ENCODE results near the gene TBC1D12.
"Not testable (repeated sequence)": the region's sequence is repeated elsewhere in the genome, so short reads cannot be mapped to it uniquely, and the experiment has no call there.

Gene TBC1D12

DNA sequence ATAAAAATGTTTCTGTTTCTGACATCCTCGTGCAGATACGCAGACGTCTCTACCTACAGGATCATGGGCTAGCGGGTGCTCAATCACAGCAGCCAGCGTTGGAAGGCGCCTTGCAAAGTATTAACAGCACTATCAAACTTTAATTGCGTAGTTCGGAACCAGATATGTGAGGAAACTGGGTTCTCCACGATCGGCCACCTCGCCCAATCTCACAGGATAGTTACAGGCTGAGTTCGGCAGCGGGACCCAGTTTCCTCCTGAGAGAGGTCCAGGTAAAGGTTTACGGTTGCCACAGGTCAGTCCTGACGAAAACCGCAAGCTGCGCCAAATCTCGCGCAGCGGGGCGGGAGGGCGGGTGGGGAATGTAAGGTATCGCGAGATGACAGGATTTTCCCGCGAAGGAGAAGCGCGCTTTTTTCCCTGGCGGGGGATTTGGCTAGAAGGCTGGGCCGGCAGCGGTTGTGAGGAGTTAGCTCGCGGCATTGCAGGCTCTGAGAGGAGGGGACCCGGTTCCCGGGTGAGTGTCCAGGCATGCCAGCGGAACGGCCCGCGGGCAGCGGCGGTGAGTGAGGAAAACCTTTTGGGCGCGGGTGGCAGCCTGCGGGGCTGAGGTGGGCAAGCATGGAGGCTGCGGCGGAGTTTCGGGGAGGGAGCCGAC, 143.2 kb downstream of the TBC1D12 start, which contains the start of gene HELLS:
HELLS (plus strand) TSS at position 398 of the 658 bp plus-strand sequence; CDS start at position 532, 134 bp downstream.
- DNase-seq (ENCODE audit: low read depth in 2 of 2), result peak; percentile 29 to 47

DNA sequence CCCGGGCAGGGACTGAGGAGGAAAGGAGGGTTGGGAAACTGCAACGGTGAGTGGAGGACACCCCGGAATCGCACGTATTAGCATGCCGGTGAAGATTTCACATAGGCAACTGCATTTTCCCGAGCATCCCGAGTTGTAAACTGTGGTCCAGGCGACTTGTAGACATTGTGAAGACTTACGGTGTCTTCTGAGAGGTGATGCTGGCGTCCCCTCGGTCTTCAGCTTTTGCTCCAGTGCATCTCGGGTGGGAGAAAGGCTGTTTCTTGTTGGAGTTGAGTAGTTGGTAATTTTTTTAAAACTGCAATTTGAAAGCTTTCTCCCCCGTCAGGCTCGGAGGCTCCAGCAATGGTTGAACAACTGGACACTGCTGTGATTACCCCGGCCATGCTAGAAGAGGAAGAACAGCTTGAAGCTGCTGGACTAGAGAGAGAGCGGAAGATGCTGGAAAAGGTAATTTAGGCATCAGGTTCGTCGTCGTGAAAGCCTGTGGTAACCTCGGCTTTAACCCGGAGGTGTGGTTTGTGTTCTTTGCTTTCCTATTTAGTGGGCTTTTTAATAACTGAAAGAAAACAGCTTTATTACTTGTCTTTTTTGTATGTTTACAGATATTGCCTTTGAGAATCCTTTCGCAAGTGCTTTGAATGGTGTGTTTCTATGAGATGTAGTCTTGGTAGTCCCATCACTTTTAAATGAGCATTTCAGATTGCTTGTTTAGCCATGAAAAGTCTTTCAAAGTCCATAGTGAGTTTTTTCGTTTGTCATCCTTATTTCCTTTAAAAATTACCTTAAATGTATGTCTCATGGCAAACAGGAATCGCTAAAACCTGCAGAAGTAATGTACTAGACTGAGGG, 143.9 kb downstream of the TBC1D12 start:
- no peak for DNase-seq (ENCODE audit: low read depth in 2 of 2)

DNA sequence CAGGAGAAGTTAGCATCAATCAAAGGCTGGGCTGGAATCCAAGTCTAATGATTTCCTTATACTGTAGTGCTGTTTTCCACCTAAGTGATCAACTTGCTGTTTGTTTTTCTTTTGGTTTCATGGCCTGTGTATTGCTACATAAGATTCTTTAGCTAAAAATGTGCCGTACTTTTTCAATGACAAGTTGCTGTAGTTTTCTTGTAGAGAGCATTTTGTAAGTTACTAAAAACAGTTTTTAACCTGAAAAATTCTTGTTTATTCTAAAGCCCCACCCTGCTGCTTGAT, 144.5 kb downstream of the TBC1D12 start:
- no peak for DNase-seq (ENCODE audit: low read depth in 2 of 2)

DNA sequence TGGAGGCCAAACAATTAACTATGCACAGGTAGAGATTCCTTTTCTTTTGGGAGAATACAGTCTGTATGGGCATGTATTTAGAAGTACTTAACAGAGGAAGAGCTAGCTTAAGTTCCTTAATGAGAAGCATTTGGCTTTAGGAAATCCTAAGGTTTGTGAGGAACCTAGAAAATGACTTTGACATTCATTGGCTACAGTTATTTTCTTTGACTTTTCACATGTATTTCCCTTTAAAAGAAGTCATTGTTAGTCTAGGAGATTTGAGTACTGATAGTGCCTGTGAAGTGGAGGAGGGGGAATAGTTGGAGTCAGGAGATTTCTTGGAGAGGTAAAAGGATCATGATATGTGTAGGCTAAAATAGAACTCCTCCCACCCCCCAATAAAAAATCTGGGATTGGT, 146.9 kb downstream of the TBC1D12 start:
- DNase-seq (ENCODE audit: low read depth in 2 of 2), result no peak

DNA sequence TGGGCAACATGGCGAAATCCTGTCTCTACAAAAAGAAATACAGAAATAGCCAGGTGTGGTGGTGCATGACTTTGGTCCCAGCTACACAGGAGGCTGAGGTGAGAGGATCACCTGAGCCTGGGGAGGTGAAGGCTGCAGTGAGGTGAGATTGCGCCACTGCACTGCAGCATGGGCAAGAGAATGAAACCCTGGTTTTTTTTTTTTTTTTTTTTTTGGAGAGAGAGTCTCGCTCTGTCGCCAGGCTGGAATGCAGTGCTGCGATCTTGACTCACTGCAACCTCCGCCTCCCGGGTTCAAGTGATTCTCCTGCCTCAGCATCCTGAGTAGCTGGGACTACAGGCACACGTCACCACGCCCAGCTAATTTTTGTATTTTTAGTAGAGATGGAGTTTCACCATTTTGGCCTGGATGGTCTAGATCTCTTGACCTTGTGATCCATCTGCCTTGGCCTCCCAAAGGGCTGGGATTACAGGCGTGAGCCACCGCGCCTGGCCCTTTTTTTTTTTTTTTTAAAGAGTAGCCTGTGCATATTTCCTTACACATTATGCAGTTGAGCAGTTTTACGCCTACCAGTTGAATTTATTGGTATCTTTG, 165.5 kb downstream of the TBC1D12 start:
- DNase-seq (ENCODE audit: low read depth in 2 of 2), result not testable (repeated sequence)

DNA sequence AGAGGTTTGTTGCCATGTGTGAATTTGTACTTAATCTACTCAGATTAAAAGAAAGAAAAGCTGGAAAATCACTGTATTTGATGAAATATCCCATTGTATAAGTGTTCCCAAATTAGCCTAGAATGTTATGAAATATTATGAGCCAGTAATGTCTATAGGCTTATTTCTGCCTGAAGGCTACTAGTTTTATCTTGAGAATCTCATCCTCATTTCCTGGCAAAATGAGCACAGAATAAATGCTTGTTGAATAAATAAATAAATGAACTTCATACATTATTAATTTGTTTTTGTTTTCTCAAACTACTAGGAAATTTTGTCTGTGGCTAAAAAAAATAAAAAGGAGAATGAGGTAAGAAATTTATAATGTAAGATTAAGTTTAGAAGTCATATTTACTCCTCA, 168.7 kb downstream of the TBC1D12 start:
- no peak for DNase-seq (ENCODE audit: low read depth in 2 of 2)

DNA sequence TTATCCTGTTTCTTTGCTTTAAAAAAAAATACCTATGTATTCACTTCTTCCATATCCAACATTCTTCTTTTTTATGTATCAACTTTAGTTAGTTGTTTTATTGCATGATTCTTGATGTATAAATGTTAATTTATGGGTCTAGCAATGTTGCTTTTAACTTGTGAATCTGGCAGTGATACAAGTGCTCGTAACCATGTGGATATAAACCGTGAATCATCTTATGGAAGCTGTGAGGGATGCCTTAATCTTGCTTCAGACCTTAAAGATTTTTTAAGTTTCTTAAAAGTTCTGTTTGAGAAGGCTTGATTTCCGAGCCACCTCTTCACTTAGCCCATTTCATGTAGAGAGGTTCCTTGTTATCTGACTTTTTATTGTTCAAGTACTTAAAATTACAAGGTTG, 169.2 kb downstream of the TBC1D12 start:
- DNase-seq (ENCODE audit: low read depth in 2 of 2), result no peak

DNA sequence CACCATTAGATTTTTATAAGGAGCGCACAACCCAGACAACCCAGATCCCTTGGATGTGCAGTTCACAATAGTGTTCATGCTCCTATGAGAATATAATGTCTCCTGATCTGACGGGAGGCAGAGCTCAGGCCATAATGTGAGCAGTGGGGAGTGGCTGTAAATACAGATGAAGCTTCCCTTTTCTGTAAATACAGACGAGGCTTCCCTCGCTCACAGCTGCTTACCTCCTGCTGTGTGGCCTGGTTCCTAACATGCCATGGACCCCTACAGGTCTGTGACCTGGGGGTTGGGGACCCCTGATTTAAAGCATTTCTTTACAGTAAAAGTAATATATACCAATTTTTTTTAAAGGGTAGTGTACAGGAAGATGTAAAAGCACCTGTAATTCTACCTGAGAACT, 176.4 kb downstream of the TBC1D12 start:
- DNase-seq (ENCODE audit: low read depth in 2 of 2), result no peak

DNA sequence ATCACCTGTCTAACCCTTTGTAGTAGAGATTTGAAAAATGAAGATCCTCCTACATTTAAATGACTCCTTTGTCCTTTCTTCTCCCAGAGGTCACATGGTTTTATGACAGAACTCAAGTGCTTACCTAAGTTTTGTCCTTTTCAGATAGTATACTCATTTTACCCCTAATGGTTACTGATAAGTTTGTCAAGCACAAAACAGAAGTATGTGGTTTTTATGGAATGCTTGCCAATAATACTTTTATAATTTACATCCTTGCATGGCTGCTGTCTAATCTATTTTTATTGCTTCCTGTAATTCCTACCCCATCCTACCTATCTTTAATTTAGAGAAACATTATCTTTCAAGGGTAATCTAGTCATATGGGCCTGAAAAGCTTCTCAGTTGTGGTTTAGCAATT, 180.8 kb downstream of the TBC1D12 start:
- no peak for DNase-seq (ENCODE audit: low read depth in 2 of 2)

Measured in stimulated activated CD8-positive, alpha-beta memory T cell treated with anti-CD3 and anti-CD28 coated beads, Interleukin-15, amount 100 ng/mL, for 4 hours (primary cell).